OCI-M1 (cell line): Measurements from ENCODE around the gene CDO1.

Source experiments
- DNase-seq: peaks from one replicate; lab custom pipeline; 2025; lab: John Stamatoyannopoulos, UW

The CDO1 gene

GRCh38 chr5:115785381-115786065 lies 30.9 kb downstream of the CDO1 start:
- DNase-seq: no peak

- DNase-seq: no peak
These were observed 38.0 kb downstream of the CDO1 start for GRCh38 chr5:115778417-115778816.

GRCh38 chr5:115776989-115777388 lies 39.5 kb downstream of the CDO1 start:
- no peak for DNase-seq

- no peak for DNase-seq
These were observed 40.5 kb downstream of the CDO1 start for GRCh38 chr5:115775999-115776398.

GRCh38 chr5:115774684-115775083 lies 41.8 kb downstream of the CDO1 start:
- DNase-seq: no peak

GRCh38 chr5:115772731-115773475 lies 43.6 kb downstream of the CDO1 start:
- no peak for DNase-seq

DNA sequence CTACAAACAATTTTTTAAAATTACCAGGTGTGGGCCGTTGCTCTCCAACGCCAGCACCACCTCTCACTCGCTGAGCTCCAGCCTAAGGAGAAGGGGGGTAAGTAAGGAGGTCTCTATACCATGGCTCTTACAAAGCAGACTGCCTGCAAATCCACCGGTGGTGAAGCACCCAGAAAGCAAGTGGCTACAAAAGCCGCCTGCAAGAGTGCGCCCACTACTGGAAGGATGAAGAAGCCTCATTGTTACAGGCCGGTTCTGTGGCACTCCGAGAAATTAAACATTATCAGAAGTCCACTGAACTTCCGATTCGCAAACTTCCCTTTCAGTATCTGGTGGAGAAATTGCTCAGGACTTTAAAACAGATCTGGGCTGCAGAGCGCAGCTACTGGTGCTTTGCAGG lies 46.0 kb downstream of the CDO1 start:
- no peak for DNase-seq

- DNase-seq: no peak
These were observed 49.0 kb downstream of the CDO1 start for GRCh38 chr5:115767424-115767823.

- no peak for DNase-seq
These were observed 49.9 kb downstream of the CDO1 start for GRCh38 chr5:115766608-115767007.

GRCh38 chr5:115758356-115758755 lies 58.1 kb downstream of the CDO1 start:
- DNase-seq: no peak

DNA sequence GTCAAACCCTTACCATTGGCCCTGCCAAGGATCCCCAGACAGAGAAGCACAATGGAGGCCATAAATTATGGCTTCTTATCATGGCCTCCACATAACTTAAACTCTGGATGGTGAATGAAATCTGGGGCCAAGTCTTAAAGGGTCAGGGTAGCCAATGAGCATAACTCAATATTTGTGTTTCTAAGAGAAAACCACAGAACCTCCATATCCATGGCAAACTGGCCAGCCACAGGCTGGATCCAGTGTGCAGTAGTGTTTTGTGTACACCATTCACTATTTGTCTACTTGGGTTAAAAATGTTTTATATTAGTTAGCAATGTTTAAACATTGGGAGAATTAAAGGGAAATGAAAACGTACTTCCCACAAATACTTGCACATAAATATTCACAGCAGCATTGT lies 60.8 kb downstream of the CDO1 start:
- DNase-seq: no peak
